Heart right ventricle (tissue), 16 donors: Measurements from ENCODE around the gene PLA2G1B. TPM values are rescaled to one million over a fixed set of nuclear protein-coding genes. Genes with fewer than 3 reads are reported as not detected.
A peak's percentile ranks its signal among the peaks of the same experiment; 100 is the strongest.

ENCODE experiments used
- ATAC-seq, 8 donors: fragments of 200-7000 bp; cut with Tn5 transposase; one replicate each; pipeline ENCODE4 v1.9.1; 2020; ENCODE audit warnings: mild to moderate bottlenecking in 8 of 8, moderate library complexity in 8 of 8, moderate number of reproducible peaks in 1 of 8
- DNase-seq, 2 donors: peaks; one replicate each; pipeline ENCODE4 v3.0.0-alpha.2; 2020
- H3K27ac ChIP-seq, 10 donors: fragments of 200-600 bp; sonication (generic) in 2 of 10; one replicate each; pipeline versions ENCODE4 v1.5.0 to v1.8.0; 2020 to 2022; ENCODE audit warnings: mild to moderate bottlenecking in 3 of 10
- H3K27me3 ChIP-seq, 7 donors: fragments of 200-600 bp; one replicate each; pipeline ENCODE4 v1.8.0; 2021 to 2022; ENCODE audit warnings: mild to moderate bottlenecking in 2 of 7
- H3K36me3 ChIP-seq, 9 donors: fragments of 200-600 bp; sonication (generic) in 1 of 9; one replicate each; pipeline versions ENCODE4 v1.5.0 to v1.8.0; 2020 to 2022; ENCODE audit warnings: mild to moderate bottlenecking in 2 of 9
- H3K4me1 ChIP-seq, 9 donors: fragments of 200-600 bp; sonication (generic) in 1 of 9; one replicate each; pipeline versions ENCODE4 v1.5.0 to v1.8.0; 2020 to 2022; ENCODE audit warnings: mild to moderate bottlenecking in 4 of 9
- H3K4me3 ChIP-seq, 10 donors: fragments of 200-600 bp; sonication (generic) in 2 of 10; one replicate each; pipeline versions ENCODE4 v1.5.0 to v1.8.0; 2020 to 2022; ENCODE audit warnings: mild to moderate bottlenecking in 7 of 10, moderate library complexity in 2 of 10
- H3K9me3 ChIP-seq, 11 donors: fragments of 200-600 bp in 10 of 11; sonication (generic) in 2 of 11; one replicate each; pipeline versions ENCODE4 v1.5.0 to v1.8.0; 2013 to 2022; ENCODE audit warnings: mild to moderate bottlenecking in 2 of 11, control low read depth in 1 of 11, moderate library complexity in 1 of 11
- WGBS, 2 donors: extraction: QIAGEN DNeasy Blood & Tissue Kit; methylation state at CpG; one replicate each; pipeline ENCODE4 v1.1.7; 2013; ENCODE audit warnings: inconsistent platforms in 1 of 2; 5-methylcytosine and 5-hydroxymethylcytosine counted together
- intact Hi-C, 10 donors: fragments of 100-400 bp; cut with DNase I; formaldehyde crosslinking; loops; one replicate each; pipeline versions ENCODE4 v1.11.1 to v1.14.2; 2022
- polyA plus RNA-seq, 2 donors: library from polyadenylated mRNA; stranded (reverse); fragments of 200-250 nt; gene quantifications; one replicate each; pipeline ENCODE4 v1.2.3, GENCODE V29; 2013
- total RNA-seq, 10 donors: library from RNA; stranded (reverse); fragmentation: NEBNext Ultra II Directional in 3 of 10; extraction: Animal tissue kit (Norgen Biotek cat#: 25700) in 3 of 10; gene quantifications; one replicate each; pipeline versions ENCODE4 v1.2.1 to v1.2.4, GENCODE V29; 2021 to 2023
- TF ChIP-seq, protein P1 (sequence below), 9 donors: fragments of 200-600 bp; sonication (generic) in 2 of 9; IDR thresholded peaks; one replicate each; pipeline versions ENCODE4 v1.5.0 to v1.8.0; 2021 to 2022; ENCODE audit warnings: antibody characterized with exemption in 9 of 9, mild to moderate bottlenecking in 5 of 9, moderate library complexity in 1 of 9
- donor health status: Arrhythmogenic right ventricular cardiomyopathy.
- donor health status: ischemic (EF 13 %, LVEDD 7.1; RV severe dilation, severe dysfunction).
- donor health status: healthy with polysubstance abuse.
- donor health status: DM: no; HTN: yes; CAD: no.
- donor health status: DM: no; HTN: no; CAD: no.
- donor health status: ischemic (EF 25% LVEDD 6.9; RV normal size, moderate dysfunction).
- donor health status: ischemic (EF 25% LVEDD 5.7; RV mildly dilated, moderate dysfunction).
- donor health status: healthy.
- donor health status: DM: yes; HTN: yes; CAD: no.
- donor health status: Ischemic cardiomyopathy.
- donor health status: ischemic (EF 35%, LVEDD 5.7; RV mildly dilated, moderate dysfunction).
- donor health status: nonischemic (EF 11% LVEDD 7.7; RV severe dilation, severe dysfunction).
- donor health status: DM: yes; HTN: yes; CAD: no.
- donor health status: PGD.
- donor health status: ischemic (EF 29% LVEDD 5.4; RV normal size, mild dysfunction).
- donor health status: nonischemic (EF 23%, LVEDD 6.1; RV moderate dilation, normal function).

PLA2G1B gene
- total and polyA plus RNA-seq, 12 donors = 0.22 to 1.8 (median 0.86) TPM; not detected in 4

DNA sequence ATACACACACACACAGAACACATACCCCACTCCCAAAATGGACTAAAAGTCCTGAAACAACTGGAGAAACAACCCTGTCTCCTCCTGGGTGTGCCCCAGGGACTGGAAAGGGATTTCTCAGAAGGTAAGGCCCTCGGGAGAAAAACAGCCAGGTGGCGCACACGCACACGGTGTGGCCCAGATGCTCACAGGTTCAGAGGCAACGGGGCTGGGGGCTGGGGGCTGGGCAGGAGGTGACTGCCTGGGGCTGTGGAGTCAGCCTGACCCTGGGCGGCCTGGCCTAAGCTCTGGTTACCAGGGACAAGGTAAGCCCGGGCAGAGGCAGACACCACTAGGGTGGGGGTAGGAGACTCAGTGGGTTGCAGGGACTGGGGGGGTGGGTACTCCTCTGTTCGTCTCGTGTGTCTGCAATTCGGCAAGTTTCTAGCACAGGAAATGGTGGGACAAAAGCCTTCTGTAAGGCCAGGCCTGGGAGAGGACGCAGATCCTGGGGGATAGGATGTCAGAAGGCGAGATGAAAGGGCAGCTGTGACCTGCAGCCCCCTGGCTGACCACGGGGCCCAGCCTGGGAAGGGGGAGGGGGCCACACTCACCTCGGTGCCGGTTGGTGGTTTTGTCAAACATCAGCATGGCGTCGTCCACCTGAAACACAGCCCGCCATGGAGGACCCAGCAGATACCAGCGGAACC is 31.0 kb upstream of the PLA2G1B start:
- H3K4me1 ChIP-seq = peaks cover 0 to 14% (median 2%) of the 10 kb centered on the region in 9 donors
- H3K27me3 ChIP-seq = peaks cover 0 to 35% (median 4%) of the 10 kb centered on the region in 7 donors
- H3K27ac ChIP-seq = no peak overlapping the region
- H3K4me3 ChIP-seq = no peak overlapping the region
- ATAC-seq (no peak), DNase-seq (no peak)
- H3K9me3 ChIP-seq = no peaks in the 10 kb centered on the region
- TF ChIP-seq, protein P1, sequence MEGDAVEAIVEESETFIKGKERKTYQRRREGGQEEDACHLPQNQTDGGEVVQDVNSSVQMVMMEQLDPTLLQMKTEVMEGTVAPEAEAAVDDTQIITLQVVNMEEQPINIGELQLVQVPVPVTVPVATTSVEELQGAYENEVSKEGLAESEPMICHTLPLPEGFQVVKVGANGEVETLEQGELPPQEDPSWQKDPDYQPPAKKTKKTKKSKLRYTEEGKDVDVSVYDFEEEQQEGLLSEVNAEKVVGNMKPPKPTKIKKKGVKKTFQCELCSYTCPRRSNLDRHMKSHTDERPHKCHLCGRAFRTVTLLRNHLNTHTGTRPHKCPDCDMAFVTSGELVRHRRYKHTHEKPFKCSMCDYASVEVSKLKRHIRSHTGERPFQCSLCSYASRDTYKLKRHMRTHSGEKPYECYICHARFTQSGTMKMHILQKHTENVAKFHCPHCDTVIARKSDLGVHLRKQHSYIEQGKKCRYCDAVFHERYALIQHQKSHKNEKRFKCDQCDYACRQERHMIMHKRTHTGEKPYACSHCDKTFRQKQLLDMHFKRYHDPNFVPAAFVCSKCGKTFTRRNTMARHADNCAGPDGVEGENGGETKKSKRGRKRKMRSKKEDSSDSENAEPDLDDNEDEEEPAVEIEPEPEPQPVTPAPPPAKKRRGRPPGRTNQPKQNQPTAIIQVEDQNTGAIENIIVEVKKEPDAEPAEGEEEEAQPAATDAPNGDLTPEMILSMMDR (IDR thresholded peaks at IDR 0.05) = no peak
- intact Hi-C loops = loop anchor here in 1 of 10 donors (5.0 kb wide), 1 partner anchor 69 kb away; no protein-coding TSS in a partner anchor
- WGBS, 2 donors = 63 to 64% methylated on average over 19 of the region's 19 CpGs
- H3K36me3 ChIP-seq = peaks cover 0 to 5% (median 0%) of the 10 kb centered on the region in 9 donors

GRCh38 chr12:120357104-120357503 is 29.5 kb upstream of the PLA2G1B start:
- no peak overlapping the region for H3K27ac ChIP-seq
- intact Hi-C loops = loop anchor here in 5 of 10 donors (2.0 to 5.0 kb wide), 2 partner anchors 70 to 74 kb away; no protein-coding TSS in a partner anchor
- peaks cover 0 to 11% (median 2%) of the 10 kb centered on the region in 9 donors for H3K4me1 ChIP-seq
- DNase-seq (no peak), ATAC-seq (no peak)
- no peak overlapping the region for H3K4me3 ChIP-seq
- peaks cover 0 to 21% (median 0%) of the 10 kb centered on the region in 7 donors for H3K27me3 ChIP-seq
- TF ChIP-seq, protein P1 (IDR thresholded peaks at IDR 0.05) = no peak
- 79 to 86% methylated on average over 5 of the region's 5 CpGs for WGBS, 2 donors
- no peaks in the 10 kb centered on the region for H3K9me3 ChIP-seq
- peaks cover 0 to 5% (median 0%) of the 10 kb centered on the region in 9 donors for H3K36me3 ChIP-seq

DNA sequence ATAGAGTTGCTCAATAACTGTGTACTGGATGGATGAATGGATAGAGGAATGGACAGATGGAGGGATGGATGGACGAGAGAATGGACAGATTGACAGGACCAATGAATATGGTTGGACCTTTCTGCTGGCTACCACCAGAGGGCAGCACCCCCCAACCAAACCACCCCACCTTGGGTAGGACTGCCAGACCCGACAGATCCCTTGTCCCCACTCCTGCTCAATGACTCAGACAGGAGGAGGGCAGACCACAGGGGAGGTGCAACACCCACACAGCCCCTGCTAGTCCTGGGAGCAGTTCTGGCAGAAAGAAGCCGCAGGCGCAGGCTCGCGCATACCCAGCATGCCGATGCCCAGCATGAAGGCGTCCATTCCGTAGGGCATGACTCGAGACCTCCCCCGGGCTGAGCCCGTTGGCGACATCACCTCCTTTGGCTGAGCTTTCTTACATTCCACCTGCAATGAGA is 29.0 kb upstream of the PLA2G1B start:
- Histone ChIP-seq H3K27ac (no peak overlapping the region), H3K4me3 (no peak overlapping the region), H3K36me3 (peaks cover 0 to 5% (median 0%) of the 10 kb centered on the region in 9 donors), H3K9me3 (no peaks in the 10 kb centered on the region), H3K4me1 (peaks cover 0 to 7% (median 0%) of the 10 kb centered on the region in 9 donors), H3K27me3 (peaks cover 0 to 16% (median 0%) of the 10 kb centered on the region in 7 donors)
- 49 to 54% methylated on average over 13 of the region's 13 CpGs for WGBS, 2 donors
- TF ChIP-seq, protein P1 (IDR thresholded peaks at IDR 0.05) = peak; percentile 74 to 90 (median 85)
- intact Hi-C loops = loop anchor here (1.0 to 5.0 kb wide), 4 partner anchors 71 to 75 kb away; no protein-coding TSS in a partner anchor
- ATAC-seq = peak; percentile 80 to 96 (median 90)
- peak; percentile 75 to 76 for DNase-seq

DNA sequence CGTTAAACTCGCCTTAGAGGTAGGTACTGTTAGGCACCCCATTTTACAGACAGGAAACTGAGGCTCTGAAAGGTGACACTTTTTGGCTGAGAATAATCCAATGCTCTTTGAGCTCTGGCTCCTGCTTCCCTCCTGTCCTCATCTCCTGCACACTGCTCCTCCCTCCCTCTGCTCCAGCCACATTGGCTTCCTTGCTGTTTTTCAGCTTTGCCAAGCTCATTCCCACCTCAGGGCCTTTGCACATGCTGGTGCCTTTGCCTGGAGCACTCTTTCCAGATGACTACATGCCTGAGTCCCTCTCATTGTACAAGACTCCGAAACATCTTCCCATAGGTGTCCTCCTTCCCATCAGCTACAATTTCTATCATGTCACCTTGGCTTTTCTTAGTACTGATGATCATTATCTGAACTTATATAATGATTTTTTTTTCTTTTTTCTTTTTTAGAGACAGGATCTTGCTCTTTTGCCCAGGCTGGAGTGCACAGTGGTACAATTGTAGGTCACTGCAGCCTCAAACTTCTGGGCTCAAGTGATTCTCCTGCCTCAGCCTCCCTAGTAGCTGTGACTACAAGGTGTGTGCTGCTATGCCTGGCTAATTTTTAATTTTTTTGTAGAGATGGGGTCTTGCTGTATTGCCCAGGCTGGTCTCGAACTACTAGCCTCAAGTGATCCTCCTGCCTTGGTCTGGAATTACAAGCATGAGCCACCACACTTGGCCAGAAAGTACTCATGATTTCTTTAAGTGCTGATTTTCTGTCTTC is 26.2 kb upstream of the PLA2G1B start:
- TF ChIP-seq, protein P1 (IDR thresholded peaks at IDR 0.05) = no peak
- Histone ChIP-seq H3K4me3 (no peak overlapping the region), H3K27ac (no peak overlapping the region), H3K9me3 (no peaks in the 10 kb centered on the region), H3K36me3 (peaks cover 0 to 5% (median 0%) of the 10 kb centered on the region in 9 donors), H3K4me1 (peaks cover 0 to 5% (median 0%) of the 10 kb centered on the region in 9 donors), H3K27me3 (no peaks in the 10 kb centered on the region)
- no peak for ATAC-seq
- WGBS, 2 donors = 86 to 90% methylated on average over 4 of the region's 4 CpGs
- intact Hi-C loops = no loop called here
- DNase-seq = no peak
